GM19035 (cell line): ENCODE data around the gene ITK.
"Not testable (repeated sequence)": the region's sequence is repeated elsewhere in the genome, so short reads cannot be mapped to it uniquely, and the experiment has no call there.

Experiments used
- ATAC-seq: cut with Tn5 transposase; IDR thresholded peaks from one replicate; pipeline ENCODE4 v1.9.1; 2021; ENCODE audit not compliant: unreplicated experiment

Gene ITK

GRCh38 chr5:157167214-157167621 lies 13.4 kb upstream of the ITK start:
- ATAC-seq = no peak

GRCh38 chr5:157168286-157168685 lies 12.4 kb upstream of the ITK start:
- ATAC-seq = no peak

GRCh38 chr5:157172403-157172802 lies 8.2 kb upstream of the ITK start:
- ATAC-seq = peak; percentile 99

- no peak for ATAC-seq
Measured at GRCh38 chr5:157175071-157175612, 5.5 kb upstream of the ITK start.

GRCh38 chr5:157177953-157178352 lies 2.7 kb upstream of the ITK start:
- ATAC-seq = no peak

GRCh38 chr5:157178966-157179365 lies 1.7 kb upstream of the ITK start:
- no peak for ATAC-seq

- no peak for ATAC-seq
Measured at GRCh38 chr5:157182143-157182757, 1.6 kb downstream of the ITK start.

GRCh38 chr5:157184117-157184670 lies 3.6 kb downstream of the ITK start:
- no peak for ATAC-seq

- not testable (repeated sequence) for ATAC-seq
Measured at GRCh38 chr5:157185122-157185521, 4.5 kb downstream of the ITK start.

GRCh38 chr5:157186309-157187045 lies 5.8 kb downstream of the ITK start:
- ATAC-seq = no peak

GRCh38 chr5:157187046-157187754 lies 6.6 kb downstream of the ITK start:
- no peak for ATAC-seq

GRCh38 chr5:157188270-157188669 lies 7.6 kb downstream of the ITK start:
- ATAC-seq = no peak

- peak; percentile 71 for ATAC-seq
Measured at GRCh38 chr5:157189223-157189622, 8.6 kb downstream of the ITK start.

GRCh38 chr5:157193699-157194424 lies 13.2 kb downstream of the ITK start:
- no peak for ATAC-seq

- ATAC-seq = peak; percentile 63
Measured at GRCh38 chr5:157196045-157196444, 15.4 kb downstream of the ITK start.

GRCh38 chr5:157197086-157197485 lies 16.4 kb downstream of the ITK start:
- ATAC-seq = no peak

- no peak for ATAC-seq
Measured at GRCh38 chr5:157198277-157198986, 17.8 kb downstream of the ITK start.

- no peak for ATAC-seq
Measured at GRCh38 chr5:157201857-157202256, 21.2 kb downstream of the ITK start.

GRCh38 chr5:157203417-157203816 lies 22.8 kb downstream of the ITK start:
- no peak for ATAC-seq

- no peak for ATAC-seq
Measured at GRCh38 chr5:157204765-157205164, 24.1 kb downstream of the ITK start.
